ENCODE results near the gene SPATA12.

SPATA12 gene

GRCh38 chr3:57120451-57121174 lies 60.1 kb downstream of the SPATA12 start:
- no peak for DNase-seq
